Measurements from ENCODE around the gene CLIC4. TPM values are rescaled to one million over a fixed set of nuclear protein-coding genes. Genes with fewer than 3 reads are reported as not detected.
A peak's percentile ranks its signal among the peaks of the same experiment; 100 is the strongest.

The CLIC4 gene
- total RNA-seq, 1 experiment from 2014 or later, result 87.4 TPM

DNA sequence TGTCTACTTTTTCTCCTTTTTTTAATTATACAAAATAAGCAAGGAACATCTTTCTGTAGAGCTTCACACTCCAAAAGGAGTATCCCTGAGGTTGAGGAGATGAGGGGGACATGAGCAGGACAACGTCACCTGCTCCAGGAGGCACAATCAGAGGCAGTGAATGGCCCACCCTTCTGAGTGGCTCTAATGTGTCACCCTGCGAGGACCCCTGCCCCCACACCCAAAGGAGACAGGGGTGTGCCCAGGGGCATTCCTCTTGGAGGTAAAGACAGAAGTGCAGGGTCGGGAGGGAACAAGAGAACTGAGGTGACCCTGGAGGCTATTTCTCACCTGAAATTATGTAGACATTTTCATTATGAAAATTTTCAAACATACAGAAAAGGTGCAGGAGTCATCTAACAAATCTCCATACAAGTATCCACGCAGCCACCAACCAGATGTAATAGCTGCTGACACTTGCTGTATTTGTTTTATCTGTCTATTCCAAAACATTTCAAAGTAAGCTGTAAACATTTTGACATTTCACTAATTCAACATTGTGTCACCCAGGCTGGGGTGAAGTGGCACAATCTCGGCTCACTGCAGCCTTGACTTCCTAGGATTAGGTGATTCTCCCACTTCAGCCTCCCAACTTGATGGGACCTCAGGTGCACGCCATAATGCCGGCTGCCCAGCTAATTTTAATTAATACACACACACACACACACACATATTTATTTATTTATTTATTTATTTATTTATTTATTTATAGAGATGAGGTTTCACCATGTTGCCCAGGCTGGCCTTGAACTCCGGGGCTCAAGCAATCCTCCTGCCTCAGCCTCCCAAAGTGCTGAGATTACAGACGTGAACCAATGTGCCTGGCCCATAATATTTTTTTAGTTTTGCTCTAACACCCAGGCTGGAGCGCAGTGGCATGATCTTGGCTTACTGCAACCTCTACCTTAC is 114.1 kb downstream of the CLIC4 start:
- H3K4me3 ChIP-seq (ENCODE audit: low read length), result no peak overlapping the region
- H3K27me3 ChIP-seq (ENCODE audit: low read length), result no peaks in the 10 kb centered on the region
- no peaks in the 10 kb centered on the region for H3K79me2 ChIP-seq (ENCODE audit: low read length)
- no peak for DNase-seq
- no peak overlapping the region for H3K27ac ChIP-seq (ENCODE audit: low read length)
- H3K9ac ChIP-seq (ENCODE audit: low read length), result no peak overlapping the region
- no peaks in the 10 kb centered on the region for H3K9me3 ChIP-seq (ENCODE audit: low read length)
- H2AFZ ChIP-seq (ENCODE audit: low read length), result no peak overlapping the region
- H3K4me1 ChIP-seq (ENCODE audit: low read length), result peaks cover 4% of the 10 kb centered on the region
- no peaks in the 10 kb centered on the region for H4K20me1 ChIP-seq (ENCODE audit: insufficient read depth, low read depth, low read length)
- H3K4me2 ChIP-seq (ENCODE audit: low read depth, low read length, poor library complexity, severe bottlenecking), result no peak overlapping the region
- H3K36me3 ChIP-seq (ENCODE audit: insufficient read depth, low read length), result no peaks in the 10 kb centered on the region
- H3K9me2 ChIP-seq (replicated peaks; ENCODE audit: insufficient read depth, low read length), result no peaks in the 10 kb centered on the region

DNA sequence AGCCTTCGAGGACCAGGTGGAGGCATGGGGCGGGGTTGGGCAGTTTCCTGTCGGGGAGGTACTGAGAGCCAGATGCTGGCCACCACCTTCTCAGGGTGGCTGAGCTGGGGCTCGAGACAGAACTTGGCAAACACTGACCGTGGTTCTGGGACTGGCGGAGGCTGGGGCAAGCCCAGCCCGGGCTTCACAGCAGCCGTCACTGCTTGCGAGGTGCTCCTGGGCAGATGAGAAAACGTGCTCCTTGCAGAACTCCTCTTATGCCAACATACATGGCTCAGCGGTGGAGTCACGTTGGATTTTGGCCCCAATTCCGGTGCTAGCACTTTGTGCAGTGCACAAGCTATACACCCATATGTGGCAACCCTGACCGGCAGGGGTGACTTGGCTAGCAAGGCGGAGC is 115.6 kb downstream of the CLIC4 start:
- H3K36me3 ChIP-seq (ENCODE audit: insufficient read depth, low read length), result no peaks in the 10 kb centered on the region
- H3K27me3 ChIP-seq (ENCODE audit: low read length), result no peaks in the 10 kb centered on the region
- no peaks in the 10 kb centered on the region for H3K9me2 ChIP-seq (replicated peaks; ENCODE audit: insufficient read depth, low read length)
- DNase-seq, result no peak
- no peak overlapping the region for H2AFZ ChIP-seq (ENCODE audit: low read length)
- H3K9ac ChIP-seq (ENCODE audit: low read length), result no peak overlapping the region
- no peak overlapping the region for H3K4me3 ChIP-seq (ENCODE audit: low read length)
- no peaks in the 10 kb centered on the region for H3K9me3 ChIP-seq (ENCODE audit: low read length)
- H3K4me1 ChIP-seq (ENCODE audit: low read length), result peaks cover 9% of the 10 kb centered on the region
- no peaks in the 10 kb centered on the region for H4K20me1 ChIP-seq (ENCODE audit: insufficient read depth, low read depth, low read length)
- no peaks in the 10 kb centered on the region for H3K79me2 ChIP-seq (ENCODE audit: low read length)
- H3K27ac ChIP-seq (ENCODE audit: low read length), result no peak overlapping the region
- H3K4me2 ChIP-seq (ENCODE audit: low read depth, low read length, poor library complexity, severe bottlenecking), result no peak overlapping the region

DNA sequence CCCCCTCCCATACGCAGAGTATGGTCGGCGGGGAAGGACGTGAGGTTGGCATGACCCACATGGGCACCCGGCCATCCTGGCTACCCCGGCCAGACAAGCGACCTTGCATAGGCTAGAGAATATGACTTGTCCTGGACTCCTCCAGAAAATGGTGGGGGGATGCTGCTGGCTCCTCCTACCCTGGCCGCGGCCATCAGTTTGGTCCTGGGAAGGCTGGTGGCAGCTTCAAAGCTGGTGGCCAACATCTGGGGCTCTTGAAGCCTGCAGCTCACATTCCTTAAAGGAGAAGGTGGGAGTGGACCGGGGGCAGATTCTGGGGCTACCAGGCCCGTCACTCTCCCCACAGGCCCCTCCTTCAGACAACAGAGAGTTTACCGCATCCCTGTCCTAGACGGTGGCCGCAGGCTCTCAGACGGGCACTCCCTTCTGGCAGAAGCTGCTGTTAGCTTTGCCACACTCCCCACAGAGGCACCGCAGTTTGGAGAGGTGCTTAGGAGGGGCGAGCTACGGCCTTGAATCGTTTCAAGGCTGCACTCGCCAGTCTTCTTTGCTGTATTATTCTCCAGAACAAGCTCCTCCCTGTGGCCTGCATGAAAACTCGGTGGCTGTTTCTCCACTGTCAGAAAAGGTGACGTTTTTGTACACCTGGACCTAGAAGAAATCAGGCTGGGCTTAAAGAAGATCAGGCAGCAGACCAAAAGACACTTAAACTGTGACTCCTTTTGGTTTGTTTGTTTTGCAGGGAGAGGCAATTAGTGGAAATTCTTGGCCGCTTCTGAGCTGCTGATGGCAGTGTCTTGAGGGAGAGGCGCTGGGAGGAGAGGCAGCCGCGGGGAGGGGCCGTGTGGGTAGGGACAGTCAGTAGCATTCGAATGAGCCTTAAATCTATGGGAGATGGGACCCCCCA is 116.8 kb downstream of the CLIC4 start:
- H3K36me3 ChIP-seq (ENCODE audit: insufficient read depth, low read length), result no peaks in the 10 kb centered on the region
- no peak overlapping the region for H3K9ac ChIP-seq (ENCODE audit: low read length)
- peaks cover 18% of the 10 kb centered on the region for H3K4me1 ChIP-seq (ENCODE audit: low read length)
- H3K4me3 ChIP-seq (ENCODE audit: low read length), result no peak overlapping the region
- H3K79me2 ChIP-seq (ENCODE audit: low read length), result no peaks in the 10 kb centered on the region
- H3K4me2 ChIP-seq (ENCODE audit: low read depth, low read length, poor library complexity, severe bottlenecking), result no peak overlapping the region
- no peak overlapping the region for H2AFZ ChIP-seq (ENCODE audit: low read length)
- no peaks in the 10 kb centered on the region for H3K9me2 ChIP-seq (replicated peaks; ENCODE audit: insufficient read depth, low read length)
- no peaks in the 10 kb centered on the region for H3K27me3 ChIP-seq (ENCODE audit: low read length)
- no peaks in the 10 kb centered on the region for H4K20me1 ChIP-seq (ENCODE audit: insufficient read depth, low read depth, low read length)
- no peak for DNase-seq
- H3K9me3 ChIP-seq (ENCODE audit: low read length), result no peaks in the 10 kb centered on the region
- no peak overlapping the region for H3K27ac ChIP-seq (ENCODE audit: low read length)

DNA sequence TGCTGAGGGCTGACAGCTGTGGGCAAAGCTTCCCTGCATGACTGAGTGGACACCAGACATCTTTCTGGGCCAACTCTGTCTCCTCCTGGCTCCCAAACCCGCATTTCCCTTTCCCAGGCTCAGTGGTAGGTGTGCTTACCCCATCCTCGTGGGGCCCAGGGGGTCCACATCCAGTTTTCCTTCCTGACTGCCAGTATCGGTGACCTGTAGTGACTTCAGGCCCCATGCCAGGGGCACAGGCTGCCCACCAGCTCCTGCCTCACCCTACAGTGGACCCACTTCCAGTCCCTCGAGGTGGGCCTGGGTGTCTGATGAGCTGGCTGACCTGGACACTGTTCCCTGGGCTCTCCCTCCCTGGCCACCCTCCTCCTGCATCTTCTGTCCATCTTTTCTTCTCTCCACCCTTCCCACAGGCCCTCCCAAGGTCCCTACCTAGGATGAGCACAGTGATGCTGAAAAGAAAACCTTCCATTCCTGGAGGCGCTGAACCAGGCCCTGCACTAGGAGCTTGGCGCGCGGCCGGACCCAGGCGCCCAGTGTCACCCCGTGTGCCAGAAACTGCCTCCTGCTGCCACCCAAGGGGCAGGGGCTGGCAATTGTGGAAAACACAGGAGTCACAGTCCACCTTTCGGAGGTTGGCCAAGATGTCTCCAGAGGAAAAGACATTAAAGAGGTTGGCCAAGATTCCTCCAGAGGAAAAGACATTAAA is 117.7 kb downstream of the CLIC4 start:
- Histone ChIP-seq H3K79me2 (ENCODE audit: low read length) (no peaks in the 10 kb centered on the region), H3K4me2 (ENCODE audit: low read depth, low read length, poor library complexity, severe bottlenecking) (no peak overlapping the region), H4K20me1 (ENCODE audit: insufficient read depth, low read depth, low read length) (no peaks in the 10 kb centered on the region), H3K27ac (ENCODE audit: low read length) (no peak overlapping the region), H2AFZ (ENCODE audit: low read length) (no peak overlapping the region), H3K9me2 (replicated peaks; ENCODE audit: insufficient read depth, low read length) (no peaks in the 10 kb centered on the region), H3K9me3 (ENCODE audit: low read length) (no peaks in the 10 kb centered on the region), H3K4me3 (ENCODE audit: low read length) (no peak overlapping the region), H3K9ac (ENCODE audit: low read length) (no peak overlapping the region), H3K36me3 (ENCODE audit: insufficient read depth, low read length) (no peaks in the 10 kb centered on the region), H3K4me1 (ENCODE audit: low read length) (peaks cover 18% of the 10 kb centered on the region), H3K27me3 (ENCODE audit: low read length) (no peaks in the 10 kb centered on the region)
- DNase-seq, result no peak

DNA sequence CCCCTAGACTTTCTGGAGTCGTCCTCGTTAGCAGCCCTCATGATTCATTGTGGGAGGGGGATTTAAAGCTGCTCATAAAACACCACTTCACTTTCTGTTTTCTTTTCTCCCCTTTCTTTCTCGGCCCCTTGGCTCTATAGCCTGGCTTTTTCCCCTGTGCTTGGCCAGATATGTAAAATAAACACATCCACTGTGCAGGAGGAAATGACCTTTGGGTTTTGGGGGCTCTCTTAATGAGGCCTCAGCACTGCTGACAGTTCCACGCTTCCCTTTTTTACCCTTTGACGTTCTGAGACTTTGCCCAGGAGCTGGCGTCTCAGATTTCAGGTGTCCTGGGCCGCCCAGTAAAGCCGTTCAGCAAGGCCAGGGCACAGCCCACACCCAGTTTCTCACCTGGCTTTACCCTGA is 119.1 kb downstream of the CLIC4 start:
- H3K4me2 ChIP-seq (ENCODE audit: low read depth, low read length, poor library complexity, severe bottlenecking), result no peak overlapping the region
- no peak overlapping the region for H3K4me3 ChIP-seq (ENCODE audit: low read length)
- no peaks in the 10 kb centered on the region for H4K20me1 ChIP-seq (ENCODE audit: insufficient read depth, low read depth, low read length)
- H3K9me2 ChIP-seq (replicated peaks; ENCODE audit: insufficient read depth, low read length), result no peaks in the 10 kb centered on the region
- peaks cover 18% of the 10 kb centered on the region for H3K4me1 ChIP-seq (ENCODE audit: low read length)
- H3K36me3 ChIP-seq (ENCODE audit: insufficient read depth, low read length), result no peaks in the 10 kb centered on the region
- H2AFZ ChIP-seq (ENCODE audit: low read length), result no peak overlapping the region
- H3K9ac ChIP-seq (ENCODE audit: low read length), result no peak overlapping the region
- H3K9me3 ChIP-seq (ENCODE audit: low read length), result no peaks in the 10 kb centered on the region
- no peaks in the 10 kb centered on the region for H3K79me2 ChIP-seq (ENCODE audit: low read length)
- H3K27me3 ChIP-seq (ENCODE audit: low read length), result no peaks in the 10 kb centered on the region
- DNase-seq, result peak; percentile 63
- no peak overlapping the region for H3K27ac ChIP-seq (ENCODE audit: low read length)

DNA sequence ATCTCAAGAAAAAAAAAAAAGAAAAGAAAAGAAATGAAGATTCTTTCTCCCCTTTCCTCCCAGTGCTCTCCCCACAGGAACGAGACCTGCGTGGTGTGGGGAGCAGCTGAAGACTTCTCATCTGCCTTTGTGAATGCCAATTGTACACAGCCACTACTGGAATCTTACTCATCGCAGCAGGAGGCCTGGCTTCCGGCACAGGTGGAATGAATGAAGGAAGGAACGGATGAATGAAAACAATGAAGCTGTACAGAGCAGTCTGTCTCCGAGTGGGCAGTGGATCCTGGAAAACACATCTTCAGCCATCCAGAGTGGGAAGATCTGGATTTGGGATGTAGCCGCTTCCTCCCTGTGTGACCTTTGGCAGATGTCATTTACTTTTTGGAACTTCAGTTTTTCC is 119.9 kb downstream of the CLIC4 start:
- no peak overlapping the region for H2AFZ ChIP-seq (ENCODE audit: low read length)
- H3K79me2 ChIP-seq (ENCODE audit: low read length), result no peaks in the 10 kb centered on the region
- H3K4me3 ChIP-seq (ENCODE audit: low read length), result no peak overlapping the region
- H4K20me1 ChIP-seq (ENCODE audit: insufficient read depth, low read depth, low read length), result no peaks in the 10 kb centered on the region
- no peaks in the 10 kb centered on the region for H3K27me3 ChIP-seq (ENCODE audit: low read length)
- peaks cover 18% of the 10 kb centered on the region for H3K4me1 ChIP-seq (ENCODE audit: low read length)
- H3K9ac ChIP-seq (ENCODE audit: low read length), result no peak overlapping the region
- no peaks in the 10 kb centered on the region for H3K9me2 ChIP-seq (replicated peaks; ENCODE audit: insufficient read depth, low read length)
- no peak overlapping the region for H3K4me2 ChIP-seq (ENCODE audit: low read depth, low read length, poor library complexity, severe bottlenecking)
- no peak for DNase-seq
- H3K9me3 ChIP-seq (ENCODE audit: low read length), result no peaks in the 10 kb centered on the region
- no peaks in the 10 kb centered on the region for H3K36me3 ChIP-seq (ENCODE audit: insufficient read depth, low read length)
- H3K27ac ChIP-seq (ENCODE audit: low read length), result no peak overlapping the region

DNA sequence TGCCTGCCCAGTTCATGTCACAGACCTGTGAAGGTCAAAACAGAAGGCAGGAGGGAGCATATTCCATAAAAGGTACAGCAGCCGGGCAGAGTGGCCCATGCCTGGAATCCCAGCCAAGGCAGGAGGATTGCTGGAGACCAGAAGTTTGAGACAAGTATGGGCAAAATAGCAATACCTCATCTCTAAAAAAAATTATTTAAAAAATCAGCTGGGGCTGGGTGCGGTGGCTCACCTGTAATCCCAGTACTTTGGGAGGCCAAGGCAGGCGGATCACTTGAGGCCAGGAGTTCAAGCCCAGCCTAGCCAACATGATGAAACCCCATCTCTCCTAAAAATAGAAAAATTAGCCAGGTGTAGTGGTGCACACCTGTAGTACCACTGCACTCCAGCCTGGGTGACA is 120.3 kb downstream of the CLIC4 start:
- Histone ChIP-seq H3K4me2 (ENCODE audit: low read depth, low read length, poor library complexity, severe bottlenecking) (no peak overlapping the region), H2AFZ (ENCODE audit: low read length) (no peak overlapping the region), H3K27me3 (ENCODE audit: low read length) (no peaks in the 10 kb centered on the region), H3K9me3 (ENCODE audit: low read length) (no peaks in the 10 kb centered on the region), H4K20me1 (ENCODE audit: insufficient read depth, low read depth, low read length) (no peaks in the 10 kb centered on the region), H3K4me3 (ENCODE audit: low read length) (no peak overlapping the region), H3K9me2 (replicated peaks; ENCODE audit: insufficient read depth, low read length) (no peaks in the 10 kb centered on the region), H3K4me1 (ENCODE audit: low read length) (peaks cover 18% of the 10 kb centered on the region), H3K79me2 (ENCODE audit: low read length) (no peaks in the 10 kb centered on the region), H3K27ac (ENCODE audit: low read length) (no peak overlapping the region), H3K9ac (ENCODE audit: low read length) (no peak overlapping the region), H3K36me3 (ENCODE audit: insufficient read depth, low read length) (no peaks in the 10 kb centered on the region)
- no peak for DNase-seq

Measured in Karpas-422 (cell line).